NT2/D1 (cell line): ENCODE measurements around the gene RNF130.
"Not testable (repeated sequence)": the region's sequence is repeated elsewhere in the genome, so short reads cannot be mapped to it uniquely, and the experiment has no call there.

Source experiments
- DNase-seq: peaks from one replicate; pipeline ENCODE4 v3.0.0-alpha.2; 2011; ENCODE audit warnings: low read depth, low spot score
- H3K27me3 ChIP-seq: 2 replicates; pipeline ENCODE4 v1.6.0; 2011; ENCODE audit warnings: mild to moderate bottlenecking; ENCODE audit not compliant: insufficient read length, insufficient read depth
- H3K36me3 ChIP-seq: 2 replicates; pipeline ENCODE4 v1.6.1; 2011; ENCODE audit warnings: mild to moderate bottlenecking, low read length, mixed read lengths; ENCODE audit not compliant: insufficient read depth, insufficient read length
- H3K4me1 ChIP-seq: 2 replicates; pipeline ENCODE4 v1.5.1; 2011; ENCODE audit not compliant: insufficient read depth, insufficient read length
- H3K4me3 ChIP-seq: 2 replicates; pipeline ENCODE4 v1.5.1; 2011; ENCODE audit warnings: low read depth; ENCODE audit not compliant: insufficient read length
- H3K9ac ChIP-seq: 2 replicates; pipeline ENCODE4 v1.6.0; 2011; ENCODE audit warnings: low read depth; ENCODE audit not compliant: insufficient read length
- H3K9me3 ChIP-seq: 2 replicates; pipeline ENCODE4 v1.5.1; 2011; ENCODE audit warnings: mild to moderate bottlenecking, low read length; ENCODE audit not compliant: insufficient read depth
- SUZ12 ChIP-seq: IDR thresholded peaks from 2 replicates; pipeline ENCODE4 v1.6.1; 2011; ENCODE audit not compliant: insufficient read length, insufficient read depth; ENCODE audit errors: extremely low read depth
- YY1 ChIP-seq: IDR thresholded peaks from 2 replicates; pipeline ENCODE4 v1.6.1; 2011; ENCODE audit not compliant: insufficient read length, insufficient read depth
- ZNF274 ChIP-seq: IDR thresholded peaks from 2 replicates; pipeline ENCODE4 v1.6.1; 2011; ENCODE audit warnings: mild to moderate bottlenecking, low read depth, low read length

Gene RNF130

DNA sequence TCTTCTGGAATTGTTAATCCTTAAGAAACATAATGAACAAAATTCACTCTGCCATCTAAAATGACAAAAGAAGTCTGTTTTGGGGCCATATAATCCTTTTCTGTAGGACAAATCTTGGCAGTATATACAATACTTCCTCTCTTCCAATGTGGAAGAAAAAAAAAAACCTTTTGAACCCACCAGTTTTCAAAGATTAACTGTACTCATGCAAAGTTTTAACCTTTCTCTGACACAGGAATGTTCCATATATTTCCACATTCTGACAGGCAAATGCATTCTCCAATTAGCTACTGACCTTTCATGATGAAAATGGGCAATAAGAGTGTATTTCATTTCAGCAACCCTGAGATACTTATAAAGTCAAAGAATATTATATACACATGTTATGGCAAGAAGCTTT lies 65.4 kb downstream of the RNF130 start:
- no peaks in the 10 kb centered on the region for H3K9me3 ChIP-seq
- no peaks in the 10 kb centered on the region for H3K27me3 ChIP-seq
- no peak for TF ChIP-seq SUZ12
- no peak for TF ChIP-seq ZNF274
- no peak for TF ChIP-seq YY1
- no peaks in the 10 kb centered on the region for H3K4me1 ChIP-seq
- H3K36me3 ChIP-seq: peaks cover 16% of the 10 kb centered on the region
- H3K9ac ChIP-seq: no peak overlapping the region
- no peak overlapping the region for H3K4me3 ChIP-seq
- DNase-seq: no peak

DNA sequence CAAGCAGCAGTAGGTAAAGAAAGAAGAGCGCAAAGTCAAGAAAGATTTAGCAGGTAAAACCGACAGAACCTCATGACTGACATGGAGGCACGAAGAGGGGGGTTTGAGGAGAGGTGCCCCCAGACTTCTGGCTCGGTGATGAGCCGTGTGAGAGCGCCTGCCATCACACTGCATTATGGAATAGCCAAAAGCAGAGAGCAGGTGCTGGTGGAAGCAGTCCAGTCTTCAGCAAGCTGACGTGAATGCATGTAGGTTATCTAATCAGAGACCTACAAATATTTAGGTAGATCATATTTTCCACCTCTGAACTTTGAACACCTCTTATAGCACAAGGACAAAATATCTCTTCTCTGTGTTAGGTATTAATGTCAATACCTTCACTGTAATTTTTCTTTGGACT lies 68.4 kb downstream of the RNF130 start:
- no peaks in the 10 kb centered on the region for H3K27me3 ChIP-seq
- H3K4me1 ChIP-seq: no peaks in the 10 kb centered on the region
- no peak overlapping the region for H3K4me3 ChIP-seq
- no peaks in the 10 kb centered on the region for H3K9me3 ChIP-seq
- H3K36me3 ChIP-seq: peaks cover 14% of the 10 kb centered on the region
- H3K9ac ChIP-seq: no peak overlapping the region
- no peak for DNase-seq
- no peak for TF ChIP-seq ZNF274
- no peak for TF ChIP-seq YY1
- no peak for TF ChIP-seq SUZ12

DNA sequence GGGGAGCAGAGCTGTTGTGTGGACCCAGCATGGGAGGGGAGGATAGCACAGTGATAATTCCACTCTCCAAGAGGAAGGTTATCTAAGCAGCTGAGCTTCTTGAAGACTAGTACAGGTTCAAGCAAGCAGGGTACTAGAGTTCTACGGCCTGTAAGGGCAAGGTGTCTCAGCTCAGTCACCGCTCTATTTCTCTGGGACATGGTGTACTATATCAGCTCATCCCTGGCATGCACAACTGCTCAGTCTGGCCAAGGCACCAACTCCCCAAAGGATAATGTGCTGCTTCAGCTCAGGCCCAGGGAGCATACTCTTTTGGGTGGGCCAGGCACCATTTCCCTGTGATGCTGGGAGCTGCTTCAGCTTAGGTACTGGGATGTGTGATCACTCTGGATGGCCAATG lies 69.8 kb downstream of the RNF130 start:
- Histone ChIP-seq H3K9ac (no peak overlapping the region), H3K27me3 (no peaks in the 10 kb centered on the region), H3K36me3 (peaks cover 14% of the 10 kb centered on the region), H3K4me1 (no peaks in the 10 kb centered on the region), H3K4me3 (no peak overlapping the region), H3K9me3 (no peaks in the 10 kb centered on the region)
- DNase-seq: no peak
- TF ChIP-seq SUZ12 (no peak), ZNF274 (no peak), YY1 (no peak)

DNA sequence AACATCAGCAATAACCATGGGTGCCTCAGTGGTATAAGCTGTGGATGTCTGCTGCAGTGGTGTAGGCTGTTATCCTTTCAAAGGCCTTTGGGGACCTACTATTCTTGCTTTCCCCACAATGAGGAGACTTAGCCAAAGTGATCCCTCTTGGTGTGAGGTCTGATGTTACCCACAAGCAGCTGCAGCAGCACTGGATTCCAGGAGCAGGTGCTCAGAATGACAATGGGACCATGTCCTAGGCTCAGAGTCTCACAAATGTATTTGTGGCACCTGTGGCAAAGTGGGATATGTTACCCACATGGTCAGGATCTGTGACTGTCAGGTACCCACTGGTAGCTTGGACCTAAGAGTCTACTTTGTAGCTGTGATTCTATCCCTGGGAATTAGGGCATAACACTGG lies 70.4 kb downstream of the RNF130 start:
- TF ChIP-seq ZNF274 (no peak), SUZ12 (no peak), YY1 (no peak)
- H3K4me1 ChIP-seq: no peaks in the 10 kb centered on the region
- no peak overlapping the region for H3K4me3 ChIP-seq
- H3K9me3 ChIP-seq: no peaks in the 10 kb centered on the region
- no peaks in the 10 kb centered on the region for H3K27me3 ChIP-seq
- peaks cover 14% of the 10 kb centered on the region for H3K36me3 ChIP-seq
- H3K9ac ChIP-seq: no peak overlapping the region
- no peak for DNase-seq

DNA sequence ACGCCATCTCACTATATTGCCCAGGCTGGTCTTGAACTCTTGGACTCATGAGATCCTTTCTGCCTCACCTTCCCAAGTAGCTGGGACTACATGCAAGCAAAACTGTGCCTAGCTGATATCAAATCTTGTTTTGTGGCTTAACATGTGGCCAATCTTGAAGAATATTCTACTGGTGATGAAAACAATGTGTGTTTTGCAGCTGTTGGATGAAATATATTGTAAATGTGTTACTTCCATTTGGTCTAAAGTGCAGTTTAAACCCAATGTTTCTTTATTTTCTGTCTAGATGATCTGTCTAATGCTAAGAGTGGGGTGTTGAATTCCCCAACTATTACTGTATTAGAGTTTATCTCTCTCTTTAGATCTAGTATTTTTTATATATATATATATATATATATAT lies 73.1 kb downstream of the RNF130 start:
- H3K36me3 ChIP-seq: peaks cover 14% of the 10 kb centered on the region

DNA sequence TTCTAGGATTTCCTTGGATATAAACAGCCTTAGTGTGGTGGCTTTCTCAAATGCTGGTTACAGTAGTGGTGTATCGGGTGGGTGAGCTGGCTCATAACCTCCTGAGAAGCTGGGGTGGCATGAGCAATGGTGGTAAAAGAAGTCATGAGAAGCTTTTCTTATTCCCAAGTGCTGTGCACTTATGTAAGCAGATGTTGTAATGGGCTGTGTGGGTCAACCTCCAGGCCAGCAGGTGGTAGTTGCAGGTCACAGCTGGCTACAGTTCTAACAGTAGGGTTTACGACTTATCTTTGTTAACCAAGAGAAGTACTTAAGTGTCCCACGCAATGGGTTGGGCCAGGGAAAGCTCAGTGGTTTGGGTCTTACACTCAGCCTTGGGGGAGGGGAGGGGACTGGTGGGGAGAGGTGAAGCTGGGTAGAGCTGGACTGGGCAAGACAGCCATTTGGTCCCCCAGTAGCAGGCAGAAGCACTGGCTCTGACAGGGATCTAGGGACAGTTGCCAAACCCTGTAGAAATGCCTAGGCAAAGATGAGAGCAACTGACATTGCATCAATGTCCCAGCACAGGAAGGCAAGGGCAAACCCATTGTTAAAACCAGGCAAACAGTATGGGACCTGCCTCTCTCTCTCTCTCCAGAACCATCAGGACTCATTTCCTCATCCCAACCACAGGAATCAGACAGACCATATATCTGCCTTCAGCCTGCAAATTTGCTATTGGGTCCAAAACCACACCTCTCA lies 76.8 kb downstream of the RNF130 start:
- H3K27me3 ChIP-seq: no peaks in the 10 kb centered on the region
- H3K36me3 ChIP-seq: no peaks in the 10 kb centered on the region
- TF ChIP-seq SUZ12: no peak
- TF ChIP-seq ZNF274: no peak
- no peak for TF ChIP-seq YY1
- H3K4me3 ChIP-seq: no peak overlapping the region
- no peaks in the 10 kb centered on the region for H3K4me1 ChIP-seq
- no peak overlapping the region for H3K9ac ChIP-seq
- DNase-seq: no peak
- H3K9me3 ChIP-seq: no peaks in the 10 kb centered on the region; the same call in 1 of the 2 replicates

More for the DNA sequence above, 73.1 kb downstream of the RNF130 start:
- H3K9ac ChIP-seq: no peak overlapping the region
- H3K27me3 ChIP-seq: no peaks in the 10 kb centered on the region
- DNase-seq: no peak
- H3K4me3 ChIP-seq: no peak overlapping the region
- H3K4me1 ChIP-seq: no peaks in the 10 kb centered on the region
- H3K9me3 ChIP-seq: no peaks in the 10 kb centered on the region; the same call in 1 of the 2 replicates
- TF ChIP-seq ZNF274 (no peak), YY1 (no peak)

DNA sequence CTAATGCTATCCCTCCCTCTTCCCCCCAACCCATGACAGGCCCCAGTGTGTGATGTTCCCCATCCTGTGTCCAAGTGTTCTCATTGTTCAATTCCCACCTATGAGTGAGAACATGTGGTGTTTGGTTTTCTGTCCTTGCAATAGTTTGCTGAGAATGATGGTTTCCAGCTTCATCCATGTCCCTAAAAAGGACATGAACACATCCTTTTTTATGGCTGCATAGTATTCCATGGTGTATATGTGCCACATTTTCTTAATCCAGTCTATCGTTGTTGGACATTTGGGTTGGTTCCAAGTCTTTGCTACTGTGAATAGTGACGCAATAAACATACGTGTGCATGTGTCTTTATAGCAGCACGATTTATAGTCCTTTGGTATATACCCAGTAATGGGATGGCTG lies 78.7 kb downstream of the RNF130 start:
- H3K4me1 ChIP-seq, H3K9ac ChIP-seq, H3K9me3 ChIP-seq, H3K36me3 ChIP-seq, H3K4me3 ChIP-seq, H3K27me3 ChIP-seq, DNase-seq: not testable (repeated sequence)

DNA sequence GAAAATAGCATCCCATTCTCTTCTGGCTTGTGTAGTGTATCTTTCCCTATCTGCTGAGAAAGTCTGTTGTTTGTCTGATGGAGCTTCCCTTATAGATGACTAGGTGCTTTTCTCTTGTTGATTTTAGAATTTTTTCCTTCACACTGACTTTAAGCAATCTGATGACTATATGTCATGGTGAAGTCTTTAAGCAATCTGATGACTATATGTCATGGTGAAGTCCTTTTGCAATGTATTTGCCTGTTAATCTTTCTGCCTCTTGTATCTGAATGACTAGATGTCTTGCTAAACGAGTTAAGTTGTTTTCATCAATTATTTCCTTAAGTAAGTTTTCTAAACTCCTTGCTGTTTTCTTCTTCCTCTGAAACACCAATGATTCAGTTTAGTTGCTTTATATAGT lies 80.5 kb downstream of the RNF130 start:
- H3K27me3 ChIP-seq: no peaks in the 10 kb centered on the region
- no peak overlapping the region for H3K4me3 ChIP-seq
- no peaks in the 10 kb centered on the region for H3K36me3 ChIP-seq
- no peak overlapping the region for H3K9ac ChIP-seq
- no peaks in the 10 kb centered on the region for H3K4me1 ChIP-seq
- no peaks in the 10 kb centered on the region; the same call in 1 of the 2 replicates for H3K9me3 ChIP-seq
- no peak for DNase-seq
- no peak for TF ChIP-seq SUZ12
- TF ChIP-seq ZNF274: no peak
- TF ChIP-seq YY1: no peak

DNA sequence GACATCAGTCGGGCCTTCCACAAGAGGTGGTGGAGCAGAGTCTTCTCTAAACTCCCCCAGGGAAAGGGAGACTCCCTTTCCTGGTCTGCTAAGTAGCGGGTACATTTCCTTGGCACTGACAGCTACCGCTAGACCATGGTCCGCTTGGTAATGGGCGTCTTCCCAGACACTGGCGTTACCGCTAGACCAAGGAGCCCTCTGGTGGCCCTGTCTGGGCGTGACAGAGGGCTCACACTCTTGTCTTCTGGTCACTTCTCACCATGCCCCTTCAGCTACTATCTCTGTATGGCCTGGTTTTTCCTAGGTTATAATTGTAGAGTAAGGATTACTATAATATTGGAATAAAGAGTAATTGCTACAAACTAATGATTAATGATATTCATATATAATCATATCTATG lies 81.0 kb downstream of the RNF130 start:
- H3K27me3 ChIP-seq, H3K4me1 ChIP-seq, H3K36me3 ChIP-seq, H3K9ac ChIP-seq, H3K9me3 ChIP-seq, DNase-seq, H3K4me3 ChIP-seq: not testable (repeated sequence)
